Loucy (cell line): ENCODE results near the gene COA7.
"Not testable (repeated sequence)": the region's sequence is repeated elsewhere in the genome, so short reads cannot be mapped to it uniquely, and the experiment has no call there.

Source experiments
- H2AFZ ChIP-seq: fragments of 200-600 bp; sonication (generic); 2 replicates; pipeline ENCODE4 v1.6.0; 2016; ENCODE audit warnings: antibody characterized with exemption, mild to moderate bottlenecking, low read length, moderate library complexity
- H3F3A ChIP-seq: fragments of 200-600 bp; 2 replicates; pipeline ENCODE4 v1.6.0; 2016; ENCODE audit warnings: antibody characterized with exemption, low read depth, mild to moderate bottlenecking
- H3K27me3 ChIP-seq: fragments of 200-600 bp; sonication (generic); 2 replicates; pipeline ENCODE4 v1.6.1; 2014; ENCODE audit warnings: low read length, mild to moderate bottlenecking; ENCODE audit not compliant: insufficient read depth, poor library complexity, severe bottlenecking
- H3K36me3 ChIP-seq: fragments of 200-600 bp; sonication (generic); 2 replicates; pipeline ENCODE4 v1.6.1; 2016; ENCODE audit warnings: low read length; ENCODE audit not compliant: insufficient read depth
- H3K4me1 ChIP-seq: fragments of 200-600 bp; sonication (generic); 2 replicates; pipeline ENCODE4 v1.5.1; 2014; ENCODE audit warnings: low read length, mild to moderate bottlenecking; ENCODE audit not compliant: insufficient read depth, poor library complexity, severe bottlenecking
- H3K4me2 ChIP-seq: fragments of 200-600 bp; sonication (generic); 2 replicates; pipeline ENCODE4 v1.6.0; 2014; ENCODE audit warnings: antibody characterized with exemption, low read length, low read depth, mild to moderate bottlenecking; ENCODE audit not compliant: poor library complexity, severe bottlenecking
- H3K4me3 ChIP-seq: fragments of 200-600 bp; sonication (generic); 2 replicates; pipeline ENCODE4 v1.5.1; 2014; ENCODE audit warnings: low read length, mild to moderate bottlenecking, mixed read lengths; ENCODE audit not compliant: poor library complexity, severe bottlenecking
- H3K79me2 ChIP-seq: fragments of 200-600 bp; sonication (generic); 2 replicates; pipeline ENCODE4 v1.6.1; 2014; ENCODE audit warnings: low read length; ENCODE audit not compliant: insufficient read depth
- H3K9ac ChIP-seq: fragments of 200-600 bp; sonication (generic); 2 replicates; pipeline ENCODE4 v1.6.0; 2014; ENCODE audit warnings: mild to moderate bottlenecking, low read depth, low read length, moderate library complexity; ENCODE audit not compliant: poor library complexity, severe bottlenecking
- H3K9me2 ChIP-seq: fragments of 200-600 bp; sonication (generic); replicated peaks from 2 replicates; pipeline ENCODE4 v1.6.1; 2016; ENCODE audit warnings: low read depth, low read length, mixed read lengths
- H3K9me3 ChIP-seq: fragments of 200-600 bp; sonication (generic); 2 replicates; pipeline ENCODE4 v1.6.1; 2014; ENCODE audit warnings: mild to moderate bottlenecking, antibody characterized with exemption, low read length, low read depth; ENCODE audit not compliant: insufficient read depth
- H4K20me1 ChIP-seq: fragments of 200-600 bp; sonication (generic); 2 replicates; pipeline ENCODE4 v1.6.0; 2014; ENCODE audit warnings: antibody characterized with exemption, low read length, mild to moderate bottlenecking; ENCODE audit not compliant: insufficient read depth, poor library complexity, severe bottlenecking
- EZH2phosphoT487 ChIP-seq: fragments of 200-600 bp; IDR thresholded peaks from 2 replicates; pipeline ENCODE4 v1.6.1; 2018; ENCODE audit warnings: antibody characterized with exemption, mild to moderate bottlenecking, moderate library complexity, borderline replicate concordance
- TF ChIP-seq, protein P1 (sequence below): fragments of 200-600 bp; sonication (generic); conservative IDR thresholded peaks from 2 replicates; pipeline ENCODE4 v1.5.1; 2014; ENCODE audit warnings: mild to moderate bottlenecking, antibody characterized with exemption, low read length

Gene COA7

GRCh38 chr1:52686261-52686751, 11.8 kb downstream of the COA7 start:
- not testable (repeated sequence) for H3K79me2 ChIP-seq, H3F3A ChIP-seq, H3K9me3 ChIP-seq, H3K4me1 ChIP-seq, H2AFZ ChIP-seq, H3K27me3 ChIP-seq, H3K4me3 ChIP-seq, H3K4me2 ChIP-seq, H4K20me1 ChIP-seq, H3K9me2 ChIP-seq
- TF ChIP-seq, protein P1, sequence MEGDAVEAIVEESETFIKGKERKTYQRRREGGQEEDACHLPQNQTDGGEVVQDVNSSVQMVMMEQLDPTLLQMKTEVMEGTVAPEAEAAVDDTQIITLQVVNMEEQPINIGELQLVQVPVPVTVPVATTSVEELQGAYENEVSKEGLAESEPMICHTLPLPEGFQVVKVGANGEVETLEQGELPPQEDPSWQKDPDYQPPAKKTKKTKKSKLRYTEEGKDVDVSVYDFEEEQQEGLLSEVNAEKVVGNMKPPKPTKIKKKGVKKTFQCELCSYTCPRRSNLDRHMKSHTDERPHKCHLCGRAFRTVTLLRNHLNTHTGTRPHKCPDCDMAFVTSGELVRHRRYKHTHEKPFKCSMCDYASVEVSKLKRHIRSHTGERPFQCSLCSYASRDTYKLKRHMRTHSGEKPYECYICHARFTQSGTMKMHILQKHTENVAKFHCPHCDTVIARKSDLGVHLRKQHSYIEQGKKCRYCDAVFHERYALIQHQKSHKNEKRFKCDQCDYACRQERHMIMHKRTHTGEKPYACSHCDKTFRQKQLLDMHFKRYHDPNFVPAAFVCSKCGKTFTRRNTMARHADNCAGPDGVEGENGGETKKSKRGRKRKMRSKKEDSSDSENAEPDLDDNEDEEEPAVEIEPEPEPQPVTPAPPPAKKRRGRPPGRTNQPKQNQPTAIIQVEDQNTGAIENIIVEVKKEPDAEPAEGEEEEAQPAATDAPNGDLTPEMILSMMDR: peak; percentile 74
- Histone ChIP-seq H3K36me3 (peaks cover 32% of the 10 kb centered on the region; the same call in 1 of the 2 replicates), H3K9ac (peak overlapping the region; percentile 22)

GRCh38 chr1:52684545-52684944, 13.6 kb downstream of the COA7 start:
- H3F3A ChIP-seq: no peaks in the 10 kb centered on the region; the same call in 1 of the 2 replicates
- H3K9me2 ChIP-seq: no peaks in the 10 kb centered on the region
- no peak overlapping the region for H3K4me3 ChIP-seq
- H3K4me1 ChIP-seq: no peaks in the 10 kb centered on the region
- no peak for TF ChIP-seq EZH2phosphoT487
- TF ChIP-seq, protein P1: no peak
- peaks cover 28% of the 10 kb centered on the region; the same call in 1 of the 2 replicates for H3K36me3 ChIP-seq
- H3K9ac ChIP-seq: no peak overlapping the region
- no peaks in the 10 kb centered on the region for H4K20me1 ChIP-seq
- no peak overlapping the region for H2AFZ ChIP-seq
- H3K9me3 ChIP-seq: no peaks in the 10 kb centered on the region
- H3K4me2 ChIP-seq: no peak overlapping the region
- no peaks in the 10 kb centered on the region; the same call in 1 of the 2 replicates for H3K79me2 ChIP-seq
- H3K27me3 ChIP-seq: no peaks in the 10 kb centered on the region

DNA sequence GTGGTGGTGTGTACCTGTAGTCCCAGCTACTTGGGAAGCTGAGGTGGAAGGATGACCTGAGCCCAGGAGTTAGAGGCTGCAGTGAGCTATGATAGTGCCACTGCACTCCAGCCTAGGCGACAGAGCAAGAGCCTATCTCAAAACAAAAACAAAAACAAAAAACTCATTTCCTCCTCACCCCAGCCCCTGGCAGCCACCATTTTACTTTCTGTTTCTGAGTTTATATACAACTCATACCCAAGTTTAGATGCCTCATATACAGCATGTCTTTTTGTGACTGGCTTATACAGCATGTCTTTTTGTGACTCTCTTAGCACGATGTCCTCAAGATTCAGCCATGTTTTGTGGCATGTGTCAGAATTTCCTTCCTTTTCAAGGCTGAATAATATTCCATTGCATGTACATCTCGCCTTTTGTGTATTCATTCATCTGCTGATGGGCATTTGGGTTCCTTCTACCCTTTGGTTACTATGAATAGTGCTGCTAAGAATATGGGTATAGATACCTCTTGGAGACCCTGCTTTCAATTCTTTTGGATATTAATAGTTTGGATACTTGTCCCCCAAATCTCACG, 14.7 kb downstream of the COA7 start:
- Histone ChIP-seq H3K36me3 (peaks cover 25% of the 10 kb centered on the region; the same call in 1 of the 2 replicates), H3F3A (no peaks in the 10 kb centered on the region; the same call in 1 of the 2 replicates), H3K9ac (no peak overlapping the region)

More for the DNA sequence above, 14.7 kb downstream of the COA7 start:
- Histone ChIP-seq H3K27me3 (no peaks in the 10 kb centered on the region), H3K9me3 (no peaks in the 10 kb centered on the region), H2AFZ (no peak overlapping the region), H3K9me2 (no peaks in the 10 kb centered on the region), H3K4me1 (no peaks in the 10 kb centered on the region), H4K20me1 (no peaks in the 10 kb centered on the region), H3K4me2 (no peak overlapping the region), H3K4me3 (no peak overlapping the region), H3K79me2 (no peaks in the 10 kb centered on the region; the same call in 1 of the 2 replicates)
- TF ChIP-seq EZH2phosphoT487: no peak
- TF ChIP-seq, protein P1: no peak
